Epithelial cell of esophagus (primary cell): ENCODE results near the gene MEGF8.
"Not testable (repeated sequence)": the region's sequence is repeated elsewhere in the genome, so short reads cannot be mapped to it uniquely, and the experiment has no call there.

Source experiments
- DNase-seq: peaks from one replicate; pipeline ENCODE4 v3.0.0; 2010; ENCODE audit warnings: low read depth
- H3K4me3 ChIP-seq: 2 replicates; pipeline ENCODE4 v1.5.1; 2011; ENCODE audit warnings: mild to moderate bottlenecking, low read length, control low read depth
- CTCF ChIP-seq: IDR thresholded peaks from 2 replicates; pipeline ENCODE4 v1.5.1; 2011; ENCODE audit warnings: low read depth, mild to moderate bottlenecking, low read length, control low read depth, inconsistent platforms; ENCODE audit not compliant: insufficient read depth; ENCODE audit errors: missing control alignments

Gene MEGF8

GRCh38 chr19:42335971-42336370 is 10.5 kb downstream of the MEGF8 start:
- no peak for DNase-seq
- TF ChIP-seq CTCF = no peak
- no peak overlapping the region for H3K4me3 ChIP-seq

- DNase-seq, H3K4me3 ChIP-seq: not testable (repeated sequence)
Measured at GRCh38 chr19:42339126-42339860, 13.9 kb downstream of the MEGF8 start.

GRCh38 chr19:42339922-42340321 is 14.5 kb downstream of the MEGF8 start:
- not testable (repeated sequence) for H3K4me3 ChIP-seq, DNase-seq

- TF ChIP-seq CTCF = no peak
- H3K4me3 ChIP-seq = no peak overlapping the region
- DNase-seq = no peak
Measured at GRCh38 chr19:42343344-42344110, 18.1 kb downstream of the MEGF8 start.

GRCh38 chr19:42344336-42344893 is 19.0 kb downstream of the MEGF8 start:
- DNase-seq = no peak
- H3K4me3 ChIP-seq = no peak overlapping the region
- TF ChIP-seq CTCF = no peak

- no peak overlapping the region for H3K4me3 ChIP-seq
- no peak for DNase-seq
- TF ChIP-seq CTCF = no peak
Measured at GRCh38 chr19:42345191-42345812, 19.9 kb downstream of the MEGF8 start.

- no peak for TF ChIP-seq CTCF
- no peak overlapping the region for H3K4me3 ChIP-seq
- DNase-seq = no peak
Measured at GRCh38 chr19:42348211-42348610, 22.8 kb downstream of the MEGF8 start.
